Neural cell (in vitro differentiated cells): ENCODE results near the gene NHSL1.

Experiments used
- CTCF ChIP-seq: fragments of 450-650 bp; IDR thresholded peaks from 2 replicates; pipeline ENCODE4 v1.5.1; 2014; ENCODE audit warnings: antibody characterized with exemption, mild to moderate bottlenecking, moderate library complexity; ENCODE audit not compliant: poor library complexity, severe bottlenecking
- EP300 ChIP-seq: fragments of 450-650 bp; conservative IDR thresholded peaks from 2 replicates; pipeline ENCODE4 v1.6.1; 2014; ENCODE audit warnings: antibody characterized with exemption, mild to moderate bottlenecking, moderate library complexity; ENCODE audit not compliant: poor library complexity, severe bottlenecking
- EZH2 ChIP-seq: fragments of 200-600, 300-800 bp; shearing (Covaris generic), sonication (generic); IDR thresholded peaks from 2 replicates; pipeline ENCODE4 v1.6.1; 2014; ENCODE audit warnings: antibody characterized with exemption, low read length, borderline replicate concordance, mild to moderate bottlenecking; ENCODE audit not compliant: insufficient read depth, poor library complexity, severe bottlenecking
- MXI1 ChIP-seq: fragments of 450-650 bp; conservative IDR thresholded peaks from 2 replicates; pipeline ENCODE4 v1.6.1; 2014; ENCODE audit warnings: antibody characterized with exemption, mild to moderate bottlenecking; ENCODE audit not compliant: poor library complexity, severe bottlenecking
- POLR2AphosphoS5 ChIP-seq: IDR thresholded peaks from 2 replicates; pipeline ENCODE4 v1.6.1; 2012
- SMC3 ChIP-seq: fragments of 450-650 bp; conservative IDR thresholded peaks from 2 replicates; pipeline ENCODE4 v1.6.1; 2014; ENCODE audit warnings: antibody characterized with exemption, mild to moderate bottlenecking, moderate library complexity; ENCODE audit not compliant: poor library complexity
- TAF1 ChIP-seq: IDR thresholded peaks from 2 replicates; pipeline ENCODE4 v1.6.1; 2012; ENCODE audit warnings: low read depth

GRCh38 chr6:138428944-138429598 is 70.2 kb downstream of the NHSL1 start:
- peak; percentile 92 for TF ChIP-seq CTCF
- TF ChIP-seq EZH2 = no peak
- no peak for TF ChIP-seq TAF1
- TF ChIP-seq MXI1 = no peak
- TF ChIP-seq EP300 = no peak
- no peak for TF ChIP-seq POLR2AphosphoS5
- TF ChIP-seq SMC3 = peak; percentile 94
